Loucy (cell line): ENCODE data around the gene RHBDL3.

Experiments
- H2AFZ ChIP-seq: fragments of 200-600 bp; sonication (generic); 2 replicates; pipeline ENCODE4 v1.6.0; 2016; ENCODE audit warnings: antibody characterized with exemption, mild to moderate bottlenecking, low read length, moderate library complexity
- H3F3A ChIP-seq: fragments of 200-600 bp; 2 replicates; pipeline ENCODE4 v1.6.0; 2016; ENCODE audit warnings: antibody characterized with exemption, low read depth, mild to moderate bottlenecking
- H3K27me3 ChIP-seq: fragments of 200-600 bp; sonication (generic); 2 replicates; pipeline ENCODE4 v1.6.1; 2014; ENCODE audit warnings: low read length, mild to moderate bottlenecking; ENCODE audit not compliant: insufficient read depth, poor library complexity, severe bottlenecking
- H3K36me3 ChIP-seq: fragments of 200-600 bp; sonication (generic); 2 replicates; pipeline ENCODE4 v1.6.1; 2016; ENCODE audit warnings: low read length; ENCODE audit not compliant: insufficient read depth
- H3K4me1 ChIP-seq: fragments of 200-600 bp; sonication (generic); 2 replicates; pipeline ENCODE4 v1.5.1; 2014; ENCODE audit warnings: low read length, mild to moderate bottlenecking; ENCODE audit not compliant: insufficient read depth, poor library complexity, severe bottlenecking
- H3K4me2 ChIP-seq: fragments of 200-600 bp; sonication (generic); 2 replicates; pipeline ENCODE4 v1.6.0; 2014; ENCODE audit warnings: antibody characterized with exemption, low read length, low read depth, mild to moderate bottlenecking; ENCODE audit not compliant: poor library complexity, severe bottlenecking
- H3K4me3 ChIP-seq: fragments of 200-600 bp; sonication (generic); 2 replicates; pipeline ENCODE4 v1.5.1; 2014; ENCODE audit warnings: low read length, mild to moderate bottlenecking, mixed read lengths; ENCODE audit not compliant: poor library complexity, severe bottlenecking
- H3K79me2 ChIP-seq: fragments of 200-600 bp; sonication (generic); 2 replicates; pipeline ENCODE4 v1.6.1; 2014; ENCODE audit warnings: low read length; ENCODE audit not compliant: insufficient read depth
- H3K9ac ChIP-seq: fragments of 200-600 bp; sonication (generic); 2 replicates; pipeline ENCODE4 v1.6.0; 2014; ENCODE audit warnings: mild to moderate bottlenecking, low read depth, low read length, moderate library complexity; ENCODE audit not compliant: poor library complexity, severe bottlenecking
- H3K9me2 ChIP-seq: fragments of 200-600 bp; sonication (generic); replicated peaks from 2 replicates; pipeline ENCODE4 v1.6.1; 2016; ENCODE audit warnings: low read depth, low read length, mixed read lengths
- H3K9me3 ChIP-seq: fragments of 200-600 bp; sonication (generic); 2 replicates; pipeline ENCODE4 v1.6.1; 2014; ENCODE audit warnings: mild to moderate bottlenecking, antibody characterized with exemption, low read length, low read depth; ENCODE audit not compliant: insufficient read depth
- H4K20me1 ChIP-seq: fragments of 200-600 bp; sonication (generic); 2 replicates; pipeline ENCODE4 v1.6.0; 2014; ENCODE audit warnings: antibody characterized with exemption, low read length, mild to moderate bottlenecking; ENCODE audit not compliant: insufficient read depth, poor library complexity, severe bottlenecking
- EZH2phosphoT487 ChIP-seq: fragments of 200-600 bp; IDR thresholded peaks from 2 replicates; pipeline ENCODE4 v1.6.1; 2018; ENCODE audit warnings: antibody characterized with exemption, mild to moderate bottlenecking, moderate library complexity, borderline replicate concordance
- TF ChIP-seq, protein P1 (sequence below): fragments of 200-600 bp; sonication (generic); conservative IDR thresholded peaks from 2 replicates; pipeline ENCODE4 v1.5.1; 2014; ENCODE audit warnings: mild to moderate bottlenecking, antibody characterized with exemption, low read length

Gene RHBDL3

GRCh38 chr17:32307658-32308057, 42.0 kb downstream of the RHBDL3 start:
- no peaks in the 10 kb centered on the region for H4K20me1 ChIP-seq
- H3K9ac ChIP-seq: no peak overlapping the region
- no peaks in the 10 kb centered on the region for H3K9me3 ChIP-seq
- H3K36me3 ChIP-seq: no peaks in the 10 kb centered on the region
- no peak overlapping the region for H2AFZ ChIP-seq
- H3K27me3 ChIP-seq: no peaks in the 10 kb centered on the region
- TF ChIP-seq EZH2phosphoT487: no peak
- TF ChIP-seq, protein P1, sequence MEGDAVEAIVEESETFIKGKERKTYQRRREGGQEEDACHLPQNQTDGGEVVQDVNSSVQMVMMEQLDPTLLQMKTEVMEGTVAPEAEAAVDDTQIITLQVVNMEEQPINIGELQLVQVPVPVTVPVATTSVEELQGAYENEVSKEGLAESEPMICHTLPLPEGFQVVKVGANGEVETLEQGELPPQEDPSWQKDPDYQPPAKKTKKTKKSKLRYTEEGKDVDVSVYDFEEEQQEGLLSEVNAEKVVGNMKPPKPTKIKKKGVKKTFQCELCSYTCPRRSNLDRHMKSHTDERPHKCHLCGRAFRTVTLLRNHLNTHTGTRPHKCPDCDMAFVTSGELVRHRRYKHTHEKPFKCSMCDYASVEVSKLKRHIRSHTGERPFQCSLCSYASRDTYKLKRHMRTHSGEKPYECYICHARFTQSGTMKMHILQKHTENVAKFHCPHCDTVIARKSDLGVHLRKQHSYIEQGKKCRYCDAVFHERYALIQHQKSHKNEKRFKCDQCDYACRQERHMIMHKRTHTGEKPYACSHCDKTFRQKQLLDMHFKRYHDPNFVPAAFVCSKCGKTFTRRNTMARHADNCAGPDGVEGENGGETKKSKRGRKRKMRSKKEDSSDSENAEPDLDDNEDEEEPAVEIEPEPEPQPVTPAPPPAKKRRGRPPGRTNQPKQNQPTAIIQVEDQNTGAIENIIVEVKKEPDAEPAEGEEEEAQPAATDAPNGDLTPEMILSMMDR: no peak
- H3K79me2 ChIP-seq: no peaks in the 10 kb centered on the region
- no peak overlapping the region for H3K4me2 ChIP-seq
- no peak overlapping the region for H3K4me3 ChIP-seq
- H3K4me1 ChIP-seq: no peaks in the 10 kb centered on the region
- no peaks in the 10 kb centered on the region for H3K9me2 ChIP-seq
- H3F3A ChIP-seq: no peaks in the 10 kb centered on the region

GRCh38 chr17:32311028-32311536, 45.5 kb downstream of the RHBDL3 start:
- no peaks in the 10 kb centered on the region for H3K79me2 ChIP-seq
- H3K9me3 ChIP-seq: no peaks in the 10 kb centered on the region
- H3K4me3 ChIP-seq: no peak overlapping the region
- no peaks in the 10 kb centered on the region for H3F3A ChIP-seq
- H3K36me3 ChIP-seq: no peaks in the 10 kb centered on the region
- no peak for TF ChIP-seq EZH2phosphoT487
- TF ChIP-seq, protein P1: no peak
- no peaks in the 10 kb centered on the region for H3K4me1 ChIP-seq
- H3K27me3 ChIP-seq: no peaks in the 10 kb centered on the region
- no peak overlapping the region for H3K9ac ChIP-seq
- no peaks in the 10 kb centered on the region for H3K9me2 ChIP-seq
- no peaks in the 10 kb centered on the region for H4K20me1 ChIP-seq
- no peak overlapping the region for H2AFZ ChIP-seq
- H3K4me2 ChIP-seq: no peak overlapping the region

DNA sequence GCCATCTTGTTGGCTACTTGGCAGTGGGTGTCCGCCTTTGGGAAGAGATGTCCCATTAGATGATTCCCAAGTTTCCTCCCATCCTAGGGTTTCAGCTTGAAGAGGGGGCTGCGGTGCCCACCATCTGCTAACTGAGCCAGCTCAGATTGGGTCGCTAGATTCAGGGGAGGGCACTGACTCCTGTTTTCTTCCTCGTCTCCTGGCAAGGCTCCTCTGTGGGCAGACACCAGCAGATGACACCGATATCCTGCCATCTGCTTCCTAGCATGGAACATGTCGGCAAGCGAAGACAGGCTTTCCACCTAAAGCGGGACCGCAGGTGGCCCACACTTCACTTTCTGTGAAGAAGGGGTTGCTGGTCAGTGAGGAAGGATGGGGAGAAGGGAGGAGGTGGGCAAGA, 49.0 kb downstream of the RHBDL3 start:
- Histone ChIP-seq H3K36me3 (no peaks in the 10 kb centered on the region), H3K9me3 (no peaks in the 10 kb centered on the region), H3K4me2 (no peak overlapping the region), H2AFZ (no peak overlapping the region), H3K27me3 (no peaks in the 10 kb centered on the region), H3K9ac (no peak overlapping the region), H3K9me2 (no peaks in the 10 kb centered on the region), H3K4me3 (no peak overlapping the region), H3F3A (no peaks in the 10 kb centered on the region), H3K79me2 (no peaks in the 10 kb centered on the region), H3K4me1 (no peaks in the 10 kb centered on the region), H4K20me1 (no peaks in the 10 kb centered on the region)
- TF ChIP-seq EZH2phosphoT487: no peak
- TF ChIP-seq, protein P1: no peak
